CD4-positive, alpha-beta T cell treated with Interferon gamma for 1 hour (primary cell): Measurements from ENCODE around the gene NAP1L1.
A peak's percentile ranks its signal among the peaks of the same experiment; 100 is the strongest.

Experiments
- DNase-seq: peaks from one replicate; pipeline ENCODE4 v3.0.0-alpha.2; 2020

The NAP1L1 gene

GRCh38 chr12:76037130-76038103, 47.1 kb downstream of the NAP1L1 start:
- DNase-seq: peak; percentile 25

DNA sequence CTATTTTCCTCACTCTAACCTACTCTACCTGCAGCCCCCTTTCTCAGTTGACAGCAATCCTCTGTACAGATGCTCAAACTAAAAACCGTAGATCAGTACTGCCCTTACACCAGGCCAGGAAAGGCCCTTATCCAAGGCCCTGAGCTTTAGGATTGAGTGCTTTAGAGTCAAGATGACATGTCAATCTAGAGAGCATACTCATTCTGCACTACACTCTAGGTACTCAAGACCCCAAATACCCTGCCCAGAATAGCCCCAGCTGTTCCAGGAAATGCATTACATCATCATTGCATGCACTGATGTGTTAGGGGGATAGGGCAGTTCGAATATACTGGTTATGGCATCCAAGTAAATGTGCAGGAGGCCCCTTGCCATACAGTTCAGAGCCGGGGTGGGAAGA, 49.4 kb downstream of the NAP1L1 start:
- DNase-seq: no peak

DNA sequence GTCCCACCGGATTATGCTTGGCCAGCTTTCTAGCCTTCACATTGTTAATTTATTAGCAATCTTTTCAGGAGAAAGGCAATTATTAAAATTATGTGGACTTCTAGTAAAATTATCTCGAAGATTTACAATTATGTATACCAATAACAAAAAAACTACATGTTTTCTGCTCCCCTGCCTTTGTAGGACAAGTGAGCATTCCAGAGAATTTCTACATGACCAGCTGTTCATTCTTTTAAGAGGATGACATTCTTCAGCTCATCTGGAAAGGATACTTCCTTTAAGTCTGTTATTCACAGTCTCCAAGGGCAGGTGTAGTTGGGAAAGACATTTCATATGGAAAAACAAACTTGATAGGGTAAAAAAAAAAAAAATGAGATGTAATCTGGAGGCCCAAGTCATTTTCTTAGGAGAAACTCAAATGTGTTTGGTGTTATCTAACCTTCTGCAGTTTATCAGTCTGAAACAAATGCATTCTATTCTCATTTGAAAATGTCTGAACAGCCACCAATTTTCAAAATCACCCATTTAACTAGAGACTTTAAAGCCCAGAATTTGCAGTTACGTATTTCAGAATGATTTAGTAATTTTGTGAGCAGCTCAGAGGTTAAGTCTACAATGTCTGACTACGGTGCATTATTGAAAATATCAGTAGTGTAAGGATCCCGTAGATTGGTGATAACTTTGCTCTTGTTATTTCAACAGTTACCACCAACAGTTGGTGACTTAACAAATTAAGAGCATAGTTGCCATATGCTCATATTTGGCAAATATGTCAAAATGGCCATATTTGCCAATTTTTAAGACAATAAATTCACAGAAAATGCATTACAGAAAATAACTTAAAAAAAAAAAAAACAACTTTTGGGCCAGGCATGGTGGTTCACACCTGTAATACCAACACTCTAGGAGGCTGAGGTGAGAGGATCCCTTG, 51.1 kb downstream of the NAP1L1 start:
- no peak for DNase-seq

DNA sequence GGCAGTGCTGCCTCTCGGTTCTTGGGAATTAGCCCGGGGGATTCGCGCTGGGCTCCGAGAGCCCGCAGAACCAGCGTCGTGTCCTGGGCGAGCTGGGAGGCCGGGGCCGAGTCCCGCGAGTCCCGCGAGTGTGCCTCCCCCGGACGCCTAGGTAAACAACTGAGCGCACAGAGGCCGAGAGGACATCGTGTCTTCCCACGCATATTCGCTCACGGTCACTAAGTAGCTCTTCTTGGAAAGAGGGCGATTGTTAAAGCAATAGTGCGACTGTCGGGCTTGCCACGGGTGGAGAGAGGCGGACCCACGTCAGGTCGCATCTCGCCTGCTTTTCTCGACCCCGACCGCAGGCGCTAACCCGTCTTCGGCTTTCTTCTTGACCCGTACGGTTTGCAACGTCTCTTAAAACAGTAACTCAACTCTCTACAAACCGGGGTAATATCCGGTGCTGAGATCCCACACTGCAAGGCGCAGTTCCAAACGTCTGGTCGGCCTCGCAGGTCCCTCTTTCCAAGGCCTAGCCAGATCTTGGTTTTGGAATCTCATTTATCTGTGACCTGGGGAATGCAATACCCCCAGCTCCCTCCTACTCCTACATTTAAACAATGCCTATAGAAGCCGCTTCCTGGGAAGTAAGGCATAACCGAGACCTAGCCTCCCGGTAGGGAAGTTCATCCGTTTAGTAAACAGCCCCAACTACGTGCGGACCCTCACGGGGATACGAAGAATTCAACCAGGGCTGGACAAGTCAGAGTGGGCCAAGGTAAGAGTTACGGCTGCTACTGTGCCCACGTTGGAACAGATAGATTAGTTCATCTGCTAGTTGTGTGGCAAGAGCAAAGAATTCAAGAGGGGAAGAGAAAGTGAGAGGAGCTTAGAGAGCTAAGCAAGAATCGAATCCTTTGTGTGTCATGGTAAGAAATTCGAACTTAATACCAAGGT, 52.2 kb downstream of the NAP1L1 start:
- peak; percentile 45 for DNase-seq

GRCh38 chr12:76031414-76032042, 53.0 kb downstream of the NAP1L1 start, which contains the start of gene PHLDA1:
Gene PHLDA1, minus strand, starts transcription at chr12:76031776.
- DNase-seq: peak; percentile 92

- no peak for DNase-seq
Observed at GRCh38 chr12:76031081-76031413, 53.4 kb downstream of the NAP1L1 start.

DNA sequence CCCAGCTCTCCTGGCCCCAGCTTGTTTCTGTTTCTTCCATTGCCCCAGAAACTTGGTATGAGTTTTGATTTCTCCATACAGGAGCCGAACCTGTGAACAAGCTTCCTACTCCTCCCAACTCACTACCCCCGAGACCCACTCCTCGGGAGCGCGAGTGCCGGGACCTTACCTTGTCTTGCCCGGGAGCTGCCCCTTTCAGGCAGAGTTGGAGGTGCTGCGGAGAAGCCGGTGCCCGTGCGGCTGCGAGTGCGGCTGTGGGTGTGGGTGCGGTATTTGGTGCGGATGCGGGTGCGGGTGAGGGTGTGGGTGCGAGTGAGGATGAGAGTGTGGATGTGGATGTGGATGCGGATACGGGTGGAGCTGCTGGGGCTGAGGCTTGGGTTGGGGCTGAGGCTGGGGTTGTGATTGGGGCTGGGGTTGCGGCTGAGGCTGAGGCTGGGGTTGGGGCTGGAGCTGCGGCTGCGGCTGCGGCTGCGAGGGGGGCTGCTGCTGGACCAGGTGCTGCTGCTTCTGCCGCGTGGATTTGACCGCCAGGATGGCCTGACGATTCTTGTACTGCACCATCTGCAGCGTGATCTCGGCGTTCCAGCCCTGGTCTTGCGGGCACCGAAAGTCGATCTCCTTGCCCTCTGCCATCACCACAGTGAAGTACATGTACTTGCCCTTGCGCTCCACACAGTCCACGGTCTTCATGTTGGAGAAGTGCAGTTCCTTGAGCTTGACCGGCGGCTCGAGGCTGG, 54.0 kb downstream of the NAP1L1 start:
- peak; percentile 46 for DNase-seq

DNA sequence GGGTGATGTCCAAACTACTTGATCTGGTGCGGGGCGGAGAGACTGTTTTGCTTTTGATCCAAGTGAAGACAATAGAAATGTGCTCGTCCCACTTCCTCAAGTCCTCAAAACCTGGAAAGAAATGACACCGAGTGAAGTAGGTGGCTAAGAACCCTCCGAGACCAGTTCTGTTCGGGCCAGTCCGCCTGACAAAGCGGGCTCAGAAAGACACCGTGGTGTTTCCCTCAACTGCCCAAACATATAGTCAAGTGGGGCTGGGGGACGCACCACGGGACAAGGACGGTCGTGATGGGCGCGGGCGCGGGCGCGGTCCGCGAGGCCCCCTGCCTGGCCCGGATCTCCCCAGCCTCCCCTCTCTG, 54.5 kb downstream of the NAP1L1 start:
- DNase-seq: no peak

GRCh38 chr12:76028571-76029277, 55.8 kb downstream of the NAP1L1 start:
- DNase-seq: no peak

- no peak for DNase-seq
Observed at GRCh38 chr12:76026643-76027063, 57.8 kb downstream of the NAP1L1 start.

DNA sequence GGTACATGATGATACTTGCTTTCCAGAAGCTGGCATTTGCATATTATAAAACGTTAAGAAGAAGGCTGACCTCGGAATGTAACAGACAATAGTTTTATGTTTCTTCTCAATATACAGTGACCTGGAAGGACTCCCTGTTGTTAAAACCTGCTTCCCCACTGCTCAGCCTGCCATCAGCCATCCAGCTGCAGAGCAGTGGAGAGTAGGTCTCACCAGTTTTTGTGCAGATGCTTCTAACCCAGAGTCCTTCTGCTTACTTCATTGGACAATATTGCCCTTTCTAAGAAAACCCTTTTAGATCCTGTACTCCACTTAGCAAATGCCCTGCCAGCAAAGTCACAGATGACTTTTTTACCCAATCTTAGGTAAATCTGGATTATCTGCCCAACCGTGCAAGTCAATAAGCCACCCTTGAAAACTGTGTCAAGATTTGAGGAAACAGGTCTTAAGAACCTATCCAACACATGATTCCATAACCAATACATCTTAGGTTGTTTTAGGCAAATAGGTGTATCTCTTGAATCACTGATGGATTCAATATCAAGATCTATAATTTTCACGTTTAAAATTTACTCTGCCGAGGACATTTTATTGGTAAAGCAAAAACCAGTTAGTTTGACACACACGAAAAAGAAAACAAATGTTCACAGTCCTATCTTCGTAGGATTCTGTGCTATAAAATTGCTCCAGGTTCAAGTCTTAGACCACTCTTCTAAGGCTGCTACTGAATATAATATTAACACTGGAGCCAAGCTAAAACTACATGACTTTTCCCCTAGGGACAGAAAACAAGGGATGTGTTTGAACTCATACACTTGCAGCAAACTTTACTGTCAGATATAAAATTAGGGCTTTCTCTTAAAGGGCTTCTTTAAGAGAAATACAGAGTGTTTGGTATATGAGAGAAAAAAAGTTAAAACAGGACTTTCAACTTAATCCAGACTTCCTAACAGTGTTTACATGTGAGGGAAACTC, 58.6 kb downstream of the NAP1L1 start:
- DNase-seq: no peak

DNA sequence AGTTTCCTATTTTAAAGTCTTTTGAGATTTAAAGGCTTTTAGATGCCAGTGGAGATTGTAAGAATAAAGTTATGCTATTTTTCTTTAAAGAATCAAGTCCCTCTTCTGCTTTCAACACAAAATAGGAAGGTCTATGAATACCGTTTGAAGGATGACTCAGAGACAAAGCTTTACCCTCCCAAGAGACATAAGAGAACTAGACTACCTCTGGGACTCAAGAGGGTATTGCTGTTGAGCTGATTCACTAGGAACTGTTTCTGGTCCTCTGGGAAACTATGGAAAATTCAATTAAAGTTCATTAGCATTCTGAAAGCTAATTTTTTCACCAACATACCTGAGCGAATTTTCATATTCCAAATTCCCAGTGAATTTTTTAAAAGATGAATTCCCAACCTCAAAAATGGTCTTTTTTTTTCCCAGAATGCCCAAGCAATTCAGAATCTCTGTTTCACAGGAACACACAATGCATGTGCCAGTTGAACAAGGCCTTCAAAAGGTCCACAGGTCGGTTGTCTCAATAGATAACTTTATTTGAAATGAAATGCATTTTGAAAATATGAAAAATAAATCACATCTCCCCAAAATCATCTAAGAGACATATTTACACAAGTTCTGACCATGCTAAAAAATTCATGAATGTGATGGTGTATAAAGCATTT, 59.4 kb downstream of the NAP1L1 start:
- DNase-seq: no peak

DNA sequence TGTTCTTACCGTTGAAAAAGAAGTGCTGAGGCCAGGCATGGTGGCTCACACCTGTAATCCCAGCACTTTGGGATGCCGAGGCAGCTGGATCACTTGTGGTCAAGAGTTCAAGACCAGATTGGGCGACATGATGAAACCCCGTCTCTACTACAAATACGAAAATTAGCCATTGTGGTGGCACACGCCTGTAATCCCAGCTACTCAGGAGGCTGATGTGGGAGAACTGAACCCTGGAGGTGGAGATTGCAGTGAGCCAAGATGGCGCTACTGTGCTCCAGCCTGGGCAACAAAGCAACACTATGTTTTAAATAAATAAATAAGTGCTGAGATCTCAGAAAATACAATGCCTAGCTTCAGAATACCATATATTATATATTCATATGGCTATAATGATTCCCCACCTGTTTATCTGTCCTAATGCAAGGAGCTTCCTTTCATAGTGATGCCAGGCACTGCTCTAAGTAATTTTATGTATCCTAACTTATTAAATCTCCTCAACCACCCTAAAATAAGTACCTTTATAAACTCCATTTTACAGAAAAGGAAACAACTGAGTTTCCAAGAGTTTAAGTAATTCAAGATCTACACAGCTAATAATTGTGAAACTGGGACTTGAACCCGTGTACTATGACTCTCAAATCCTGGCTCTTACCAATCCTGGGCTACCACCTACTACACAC, 60.2 kb downstream of the NAP1L1 start:
- no peak for DNase-seq

- no peak for DNase-seq
Observed at GRCh38 chr12:76023069-76023690, 61.3 kb downstream of the NAP1L1 start.

DNA sequence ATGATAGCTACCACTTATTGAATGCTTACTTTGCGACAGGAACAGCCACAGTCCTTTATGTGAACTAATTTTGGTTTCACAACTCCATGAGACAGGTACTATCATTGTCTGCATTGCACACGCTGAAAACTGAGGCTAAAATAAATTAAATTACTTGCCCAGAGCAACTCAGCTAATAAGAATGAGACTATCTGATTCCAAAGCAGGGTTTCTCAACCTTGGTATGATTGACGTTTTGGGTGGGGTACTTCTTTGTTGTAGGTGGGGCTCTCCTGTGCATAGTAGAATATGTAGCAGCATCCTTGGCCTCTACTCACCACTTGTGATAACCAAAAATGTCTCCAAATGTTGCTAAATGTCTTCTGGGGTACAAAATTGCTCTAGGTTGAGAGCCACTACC, 62.0 kb downstream of the NAP1L1 start:
- DNase-seq: no peak

- DNase-seq: peak; percentile 71
Observed at GRCh38 chr12:76020731-76021672, 63.5 kb downstream of the NAP1L1 start.
